IMR-90 (cell line): Measurements from ENCODE around the gene CFAP161. TPM values are rescaled to one million over a fixed set of nuclear protein-coding genes. Genes with fewer than 3 reads are reported as not detected.

Experiments used
- ATAC-seq: fragments of 200-7000 bp; cut with Tn5 transposase; 2 replicates; pipeline ENCODE4 v1.9.1; 2020; ENCODE audit warnings: low read depth, mild to moderate bottlenecking, moderate library complexity
- BruUV-seq: library from RNA; stranded (reverse); fragments of 400-500 nt; replicated peaks from 2 replicates; lab custom pipeline; 2021; lab: Mats Ljungman, UMichigan
- CTCF ChIA-PET: fragments of 300-600 bp; formaldehyde crosslinking; extraction: SDS; loops from one replicate; lab custom pipeline; 2021; ENCODE audit warnings: antibody characterized with exemption; lab: Yijun Ruan, JAX
- POLR2A ChIA-PET: fragments of 300-600 bp; sonication (Branson Sonifier 250); formaldehyde crosslinking; loops from one replicate; lab custom pipeline; 2022; ENCODE audit warnings: antibody characterized with exemption; ENCODE audit not compliant: unreplicated experiment; lab: Charles Lee
- DNase-seq: peaks from one replicate; pipeline ENCODE4 v3.0.0; 2013
- H2AFZ ChIP-seq: replicated peaks from 2 replicates; pipeline ENCODE3; 2013; ENCODE audit warnings: low read length, mild to moderate bottlenecking; ENCODE audit not compliant: poor library complexity
- H2AK5ac ChIP-seq: 2 replicates; pipeline ENCODE4 v1.6.1; 2013; ENCODE audit warnings: low read depth, low read length, inconsistent platforms
- H2AK9ac ChIP-seq: replicated peaks from 2 replicates; pipeline ENCODE3; 2013; ENCODE audit warnings: mild to moderate bottlenecking, low read depth, low read length, moderate library complexity; ENCODE audit not compliant: poor library complexity
- H2BK120ac ChIP-seq: 2 replicates; pipeline ENCODE4 v1.6.1; 2013; ENCODE audit warnings: low read depth, low read length, inconsistent platforms
- H2BK15ac ChIP-seq: 3 replicates; pipeline ENCODE4 v1.6.1; 2013; ENCODE audit warnings: low read depth, low read length, inconsistent platforms
- H2BK20ac ChIP-seq: 2 replicates; pipeline ENCODE4 v1.6.1; 2013; ENCODE audit warnings: low read depth, mild to moderate bottlenecking, inconsistent platforms, low read length, moderate library complexity
- H2BK5ac ChIP-seq: 2 replicates; pipeline ENCODE4 v1.6.1; 2013; ENCODE audit warnings: mild to moderate bottlenecking, low read depth, low read length, inconsistent platforms; ENCODE audit not compliant: poor library complexity, severe bottlenecking
- H3K14ac ChIP-seq: replicated peaks from 2 replicates; pipeline ENCODE4 v1.6.1; 2013; ENCODE audit warnings: low read depth, low read length, inconsistent platforms
- H3K18ac ChIP-seq: 2 replicates; pipeline ENCODE4 v1.6.1; 2013; ENCODE audit warnings: low read depth, low read length, control low read depth
- H3K23ac ChIP-seq: 2 replicates; pipeline ENCODE4 v1.6.1; 2013; ENCODE audit warnings: low read depth, low read length, inconsistent platforms
- H3K27ac ChIP-seq: 2 replicates; pipeline ENCODE4 v1.5.1; 2013; ENCODE audit warnings: mild to moderate bottlenecking, control low read depth, low read length; ENCODE audit not compliant: insufficient read depth
- H3K27me3 ChIP-seq: 2 replicates; pipeline ENCODE4 v1.6.1; 2013; ENCODE audit warnings: low read length; ENCODE audit not compliant: control insufficient read depth, insufficient read depth
- H3K36me3 ChIP-seq: 2 replicates; pipeline ENCODE4 v1.6.1; 2013; ENCODE audit warnings: low read length, mixed read lengths; ENCODE audit not compliant: control insufficient read depth, insufficient read depth
- H3K4ac ChIP-seq: 2 replicates; pipeline ENCODE4 v1.6.1; 2013; ENCODE audit warnings: low read depth, low read length, inconsistent platforms
- H3K4me1 ChIP-seq: 2 replicates; pipeline ENCODE4 v1.6.1; 2013; ENCODE audit warnings: low read length, mixed read lengths; ENCODE audit not compliant: control insufficient read depth, insufficient read depth
- H3K4me2 ChIP-seq: 2 replicates; pipeline ENCODE4 v1.6.1; 2013; ENCODE audit warnings: low read depth, mild to moderate bottlenecking, control low read depth, low read length, moderate library complexity
- H3K4me3 ChIP-seq: 2 replicates; pipeline ENCODE4 v1.5.1; 2013; ENCODE audit warnings: low read depth, mild to moderate bottlenecking, control low read depth, low read length, moderate library complexity; ENCODE audit not compliant: insufficient read depth
- H3K56ac ChIP-seq: 2 replicates; pipeline ENCODE4 v1.6.1; 2013; ENCODE audit warnings: low read length, inconsistent platforms; ENCODE audit not compliant: insufficient read depth; ENCODE audit errors: extremely low read depth
- H3K79me1 ChIP-seq, 2 experiments: 2 replicates each; pipeline ENCODE4 v1.6.1; 2013; ENCODE audit warnings: low read length in 2 of 2, inconsistent platforms in 1 of 2, low read depth in 1 of 2
- H3K9ac ChIP-seq: 2 replicates; pipeline ENCODE4 v1.6.1; 2013; ENCODE audit warnings: low read depth, low read length, control low read depth
- H3K9me1 ChIP-seq: 2 replicates; pipeline ENCODE4 v1.6.1; 2013; ENCODE audit warnings: low read length, inconsistent platforms; ENCODE audit not compliant: insufficient read depth
- H3K9me3 ChIP-seq: 2 replicates; pipeline ENCODE4 v1.6.1; 2013; ENCODE audit warnings: low read length; ENCODE audit not compliant: control insufficient read depth, insufficient read depth
- H4K20me1 ChIP-seq: 2 replicates; pipeline ENCODE4 v1.6.1; 2013; ENCODE audit warnings: low read length, inconsistent platforms; ENCODE audit not compliant: insufficient read depth
- H4K5ac ChIP-seq: 2 replicates; pipeline ENCODE4 v1.6.1; 2013; ENCODE audit warnings: mild to moderate bottlenecking, low read depth, low read length, control low read depth
- H4K8ac ChIP-seq, 2 experiments: 2 replicates each; pipeline ENCODE4 v1.6.1; 2013; ENCODE audit warnings: low read depth in 2 of 2, low read length in 2 of 2, control low read depth in 1 of 2, inconsistent platforms in 1 of 2
- H4K91ac ChIP-seq: 2 replicates; pipeline ENCODE4 v1.6.1; 2013; ENCODE audit warnings: low read depth, low read length, inconsistent platforms; ENCODE audit not compliant: insufficient read depth
- CEBPB ChIP-seq: IDR thresholded peaks from 2 replicates; pipeline ENCODE4 v1.6.1; 2012; ENCODE audit warnings: low read depth, low read length, improper control_type of control experiment
- ELK1 ChIP-seq: fragments of 150-350 bp; IDR thresholded peaks from 2 replicates; pipeline ENCODE4 v1.6.1; 2016; ENCODE audit warnings: low read depth, mild to moderate bottlenecking, low read length, moderate library complexity, borderline replicate concordance
- FOS ChIP-seq: fragments of 150-350 bp; IDR thresholded peaks from 2 replicates; pipeline ENCODE4 v1.6.1; 2016; ENCODE audit warnings: low read depth, low read length
- NFE2L2 ChIP-seq: fragments of 150-350 bp; IDR thresholded peaks from 2 replicates; pipeline ENCODE4 v1.6.1; 2016; ENCODE audit warnings: low read depth, mild to moderate bottlenecking, low read length
- RAD21 ChIP-seq: IDR thresholded peaks from 2 replicates; pipeline ENCODE4 v1.6.1; 2012; ENCODE audit warnings: low read length, improper control_type of control experiment
- RCOR1 ChIP-seq: IDR thresholded peaks from 2 replicates; pipeline ENCODE4 v1.6.1; 2012; ENCODE audit warnings: mild to moderate bottlenecking, low read length, improper control_type of control experiment; ENCODE audit not compliant: insufficient replicate concordance
- RFX5 ChIP-seq: IDR thresholded peaks from 2 replicates; pipeline ENCODE4 v1.8.0; 2012; ENCODE audit warnings: low read depth, mild to moderate bottlenecking, low read length, moderate library complexity
- USF2 ChIP-seq: fragments of 150-350 bp; IDR thresholded peaks from 2 replicates; pipeline ENCODE4 v1.6.1; 2017; ENCODE audit warnings: mild to moderate bottlenecking, antibody characterized with exemption, low read length, low read depth
- WGBS, 2 experiments: methylation state at CpG; one replicate each; pipeline versions ENCODE4 v1.1.5 to v1.1.7; 2013; ENCODE audit warnings: missing lambda C conversion rate in 2 of 2; ENCODE audit not compliant: insufficient read length in 1 of 2; ENCODE audit errors: extremely low coverage in 2 of 2; 5-methylcytosine and 5-hydroxymethylcytosine counted together
- dilution Hi-C: fragments of 300-500 bp; cut with HindIII; formaldehyde crosslinking; loops from one replicate; pipeline ENCODE4 v1.14.3; 2018; ENCODE audit warnings: low sequenced_read_pairs; ENCODE audit not compliant: unreplicated experiment
- in situ Hi-C: fragments of 300-500 bp; cut with MboI; formaldehyde crosslinking; loops from 3 replicates; pipeline ENCODE4 v1.14.3; 2019; ENCODE audit warnings: low sequenced_read_pairs, inconsistent platforms, mixed read lengths
- intact Hi-C: fragments of 100-400 bp; cut with micrococcal nuclease; formaldehyde crosslinking; loops from 2 replicates; pipeline ENCODE4 v1.10.0; 2022
- polyA plus RNA-seq, 3 experiments: library from polyadenylated mRNA; depleted of rRNA; stranded (reverse); fragments of >200 nt; gene quantifications; 2 replicates each; pipeline ENCODE4 v1.2.3, GENCODE V29; 2012; ENCODE audit warnings: low replicate concordance in 1 of 3
- total RNA-seq: library from RNA; depleted of rRNA; stranded (reverse); fragments of >200 nt; gene quantifications from 2 replicates; pipeline ENCODE4 v1.2.3, GENCODE V29; 2012
- TF ChIP-seq, protein P1 (sequence below): conservative IDR thresholded peaks from 2 replicates; pipeline ENCODE4 v1.5.1; 2012; ENCODE audit warnings: mild to moderate bottlenecking, low read depth, low read length, improper control_type of control experiment

CFAP161 gene
- total and polyA plus RNA-seq, 2 of the 4 experiments (the other 2 are of a cell fraction), result not detected

GRCh38 chr15:81197255-81197630 is 63.2 kb downstream of the CFAP161 start:
- peaks cover 3% of the 10 kb centered on the region; the same call in 1 of the 2 replicates for H3K9me1 ChIP-seq
- H3K4me3 ChIP-seq, result no peak overlapping the region
- no peak overlapping the region for H2BK15ac ChIP-seq
- no peak overlapping the region for H3K9ac ChIP-seq
- BruUV-seq, result no TSS peak
- no peaks in the 10 kb centered on the region for H3K9me3 ChIP-seq
- ChIA-PET CTCF (no interaction called here), POLR2A (no interaction called here)
- peak overlapping the region; percentile 15 for H2AFZ ChIP-seq
- TF ChIP-seq FOS (no peak), NFE2L2 (no peak), USF2 (no peak), RAD21 (no peak), CEBPB (no peak), ELK1 (no peak), RCOR1 (no peak), RFX5 (no peak)
- TF ChIP-seq, protein P1, sequence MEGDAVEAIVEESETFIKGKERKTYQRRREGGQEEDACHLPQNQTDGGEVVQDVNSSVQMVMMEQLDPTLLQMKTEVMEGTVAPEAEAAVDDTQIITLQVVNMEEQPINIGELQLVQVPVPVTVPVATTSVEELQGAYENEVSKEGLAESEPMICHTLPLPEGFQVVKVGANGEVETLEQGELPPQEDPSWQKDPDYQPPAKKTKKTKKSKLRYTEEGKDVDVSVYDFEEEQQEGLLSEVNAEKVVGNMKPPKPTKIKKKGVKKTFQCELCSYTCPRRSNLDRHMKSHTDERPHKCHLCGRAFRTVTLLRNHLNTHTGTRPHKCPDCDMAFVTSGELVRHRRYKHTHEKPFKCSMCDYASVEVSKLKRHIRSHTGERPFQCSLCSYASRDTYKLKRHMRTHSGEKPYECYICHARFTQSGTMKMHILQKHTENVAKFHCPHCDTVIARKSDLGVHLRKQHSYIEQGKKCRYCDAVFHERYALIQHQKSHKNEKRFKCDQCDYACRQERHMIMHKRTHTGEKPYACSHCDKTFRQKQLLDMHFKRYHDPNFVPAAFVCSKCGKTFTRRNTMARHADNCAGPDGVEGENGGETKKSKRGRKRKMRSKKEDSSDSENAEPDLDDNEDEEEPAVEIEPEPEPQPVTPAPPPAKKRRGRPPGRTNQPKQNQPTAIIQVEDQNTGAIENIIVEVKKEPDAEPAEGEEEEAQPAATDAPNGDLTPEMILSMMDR, result no peak
- no peak overlapping the region for H3K14ac ChIP-seq
- no peak overlapping the region for H4K91ac ChIP-seq
- intact Hi-C loops, result loop anchor here (5.0 kb wide), 1 partner anchor 40 kb away; no protein-coding TSS in a partner anchor
- H2AK9ac ChIP-seq, result no peak overlapping the region
- no peak overlapping the region for H3K4me2 ChIP-seq
- H3K79me1 ChIP-seq, result no peaks in the 10 kb centered on the region
- in situ Hi-C loops, result no loop called here
- H4K8ac ChIP-seq, result peak overlapping the region in 1 of 2 experiments; percentile 10; a peak in 1 of 4 replicates
- H4K20me1 ChIP-seq, result no peaks in the 10 kb centered on the region
- H3K23ac ChIP-seq, result no peak overlapping the region
- peak overlapping the region; percentile 45 for H3K4ac ChIP-seq
- no peak overlapping the region for H3K27ac ChIP-seq
- no peak overlapping the region for H2BK20ac ChIP-seq
- ATAC-seq (no peak), DNase-seq (no peak)
- H2AK5ac ChIP-seq, result peak overlapping the region; percentile 48; the same call in 1 of the 2 replicates
- dilution Hi-C loops, result no loop called here
- WGBS, 2 experiments, result 73% methylated on average over 4 of the region's 7 CpGs; no CpG with 5 or more reads in 1 of the 2 experiments
- H2BK120ac ChIP-seq, result no peak overlapping the region
- no peak overlapping the region for H4K5ac ChIP-seq
- H3K56ac ChIP-seq, result no peak overlapping the region
- H3K18ac ChIP-seq, result no peak overlapping the region
- no peaks in the 10 kb centered on the region for H3K27me3 ChIP-seq
- H2BK5ac ChIP-seq, result no peak overlapping the region
- peaks cover 7% of the 10 kb centered on the region; the same call in 1 of the 2 replicates for H3K4me1 ChIP-seq
- peaks cover 7% of the 10 kb centered on the region; the same call in 1 of the 2 replicates for H3K36me3 ChIP-seq
